Thymus (tissue), 11 donors: ENCODE data around the gene GNPAT. TPM values are rescaled to one million over a fixed set of nuclear protein-coding genes. Genes with fewer than 3 reads are reported as not detected.

Source experiments
- DNase-seq, 9 donors: peaks; one replicate each; pipeline ENCODE4 v3.0.0-alpha.2; 2013; ENCODE audit warnings: low spot score in 9 of 9, low read depth in 6 of 9, missing footprints in 1 of 9
- H3K27ac ChIP-seq, 2 donors: one replicate each; pipeline ENCODE4 v1.5.1; 2013; ENCODE audit warnings: control low read depth in 1 of 2, low read depth in 1 of 2, low read length in 1 of 2, mild to moderate bottlenecking in 1 of 2, moderate library complexity in 1 of 2
- H3K27me3 ChIP-seq, 2 donors: one replicate each; pipeline ENCODE4 v1.5.1; 2013; ENCODE audit warnings: low read length in 1 of 2; ENCODE audit not compliant: control insufficient read depth in 2 of 2, insufficient read depth in 1 of 2
- H3K36me3 ChIP-seq, 2 donors: one replicate each; pipeline ENCODE4 v1.5.1; 2013; ENCODE audit warnings: low read length in 1 of 2, mild to moderate bottlenecking in 1 of 2, moderate library complexity in 1 of 2; ENCODE audit not compliant: control insufficient read depth in 2 of 2, insufficient read depth in 2 of 2
- H3K4me1 ChIP-seq, 2 donors: one replicate each; pipeline ENCODE4 v1.5.1; 2013; ENCODE audit warnings: low read length in 2 of 2; ENCODE audit not compliant: control insufficient read depth in 2 of 2, insufficient read depth in 2 of 2
- H3K4me3 ChIP-seq, 2 donors: one replicate each; pipeline ENCODE4 v1.5.1; 2013; ENCODE audit warnings: low read length in 2 of 2, control low read depth in 1 of 2, mild to moderate bottlenecking in 1 of 2
- H3K9me3 ChIP-seq, 2 donors: one replicate each; pipeline ENCODE4 v1.5.1; 2013; ENCODE audit warnings: low read length in 1 of 2, mild to moderate bottlenecking in 1 of 2; ENCODE audit not compliant: control insufficient read depth in 2 of 2, insufficient read depth in 1 of 2
- WGBS: extraction: QIAGEN DNeasy Blood & Tissue Kit; methylation state at CpG from one replicate; pipeline ENCODE4 v1.1.7; 2013; 5-methylcytosine and 5-hydroxymethylcytosine counted together
- polyA plus RNA-seq: library from polyadenylated mRNA; stranded (reverse); fragments of 200-250 nt; gene quantifications from one replicate; pipeline ENCODE4 v1.2.3, GENCODE V29; 2013
- total RNA-seq: library from RNA; stranded (reverse); fragments of 120-200 nt; gene quantifications from one replicate; pipeline ENCODE4 v1.2.4, GENCODE V29; 2013
- donor health status: healthy.

GNPAT gene
- total and polyA plus RNA-seq, 2 donors = 45.9 to 54.3 TPM

DNA sequence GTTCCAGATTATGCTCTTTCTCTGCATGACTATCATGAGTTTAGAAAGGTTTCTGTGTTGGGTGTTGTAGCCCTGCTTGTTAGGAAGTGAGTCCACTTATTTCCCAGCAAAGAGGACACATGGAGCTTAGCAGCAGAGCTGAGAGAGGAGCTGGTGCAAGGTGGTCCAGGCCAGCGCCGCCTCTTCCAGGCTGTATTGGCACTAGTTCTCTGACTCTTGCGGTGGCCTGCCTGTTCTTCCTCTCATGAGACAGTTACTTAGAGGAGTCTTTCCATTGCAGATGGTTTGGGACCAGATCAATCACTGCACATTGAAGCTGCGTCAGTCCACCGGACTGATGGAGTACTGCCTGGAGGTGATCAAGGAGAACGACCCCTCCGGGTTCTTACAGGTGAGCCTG is 41.1 kb upstream of the GNPAT start:
- Histone ChIP-seq H3K4me3 (no peak overlapping the region), H3K36me3 (no peaks in the 10 kb centered on the region), H3K27ac (no peak overlapping the region), H3K27me3 (peaks cover 2 to 24% of the 10 kb centered on the region in 2 donors), H3K9me3 (no peaks in the 10 kb centered on the region), H3K4me1 (no peaks in the 10 kb centered on the region)
- 97% methylated on average over 7 of the region's 7 CpGs for WGBS
- DNase-seq = no peak

DNA sequence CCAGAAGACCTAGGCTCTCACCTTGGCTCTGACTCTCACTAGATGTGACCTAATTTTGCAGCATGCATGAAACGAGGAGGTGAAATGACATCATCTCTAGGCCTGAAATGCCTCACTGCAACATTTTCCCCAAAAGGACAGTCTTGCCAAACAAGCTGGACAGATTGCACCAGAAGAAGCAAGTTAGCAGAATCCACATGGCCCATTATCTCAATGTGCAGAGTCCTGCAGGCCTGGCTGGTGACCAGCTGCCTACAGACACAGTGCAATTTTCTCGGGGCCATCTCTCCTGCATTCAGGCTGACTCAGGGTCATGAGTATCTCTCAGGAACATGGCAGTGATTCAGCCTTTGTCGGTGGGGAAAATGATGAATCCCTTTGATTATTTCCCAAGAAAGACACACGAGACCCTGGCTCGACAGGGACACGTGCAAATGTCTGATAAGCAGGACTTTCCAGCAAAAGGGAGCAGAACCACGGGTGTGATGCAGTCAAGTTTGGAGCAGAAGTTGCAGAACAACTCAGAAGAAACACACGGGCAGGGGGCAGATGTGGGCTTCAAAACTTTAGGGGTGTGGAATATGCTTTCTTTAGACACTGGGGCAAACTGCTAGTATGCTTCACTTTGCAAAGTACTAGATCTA is 40.5 kb upstream of the GNPAT start:
- no peak for DNase-seq
- Histone ChIP-seq H3K27ac (no peak overlapping the region), H3K27me3 (peaks cover 2 to 22% of the 10 kb centered on the region in 2 donors), H3K4me1 (no peaks in the 10 kb centered on the region), H3K9me3 (no peaks in the 10 kb centered on the region), H3K4me3 (no peak overlapping the region), H3K36me3 (no peaks in the 10 kb centered on the region)
- 82% methylated on average over 8 of the region's 8 CpGs for WGBS

DNA sequence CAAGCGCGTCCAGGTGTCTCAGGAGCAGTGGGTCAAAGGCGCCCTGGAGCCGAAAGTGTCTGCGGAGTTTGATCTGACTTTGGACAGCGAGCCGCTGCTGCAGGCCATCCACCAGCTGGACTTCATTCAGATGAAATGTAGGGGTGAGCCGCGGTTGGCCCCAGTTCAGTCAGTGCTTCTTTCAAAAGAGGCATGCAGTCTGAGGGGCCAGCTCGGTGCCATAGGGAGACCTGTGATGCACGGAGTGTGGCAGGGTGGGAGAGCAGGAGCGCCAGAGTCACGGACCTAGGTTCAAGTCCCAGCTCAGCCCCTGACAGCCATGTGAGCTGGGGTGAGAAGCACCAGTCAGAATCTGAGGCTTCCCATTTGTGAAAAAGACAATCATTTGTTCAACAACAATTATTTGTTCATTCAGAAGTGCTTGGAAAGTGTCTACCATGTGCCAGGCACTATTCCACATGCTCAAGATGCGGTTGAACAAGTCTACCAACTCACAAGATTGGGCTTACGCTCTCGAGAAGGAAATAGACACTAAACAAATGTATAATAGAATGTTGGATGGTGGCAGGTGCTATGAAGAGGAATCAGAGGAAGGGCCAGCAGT is 39.5 kb upstream of the GNPAT start:
- no peak for DNase-seq
- Histone ChIP-seq H3K4me1 (no peaks in the 10 kb centered on the region), H3K27me3 (peaks cover 1 to 22% of the 10 kb centered on the region in 2 donors), H3K36me3 (no peaks in the 10 kb centered on the region), H3K27ac (no peak overlapping the region), H3K4me3 (no peak overlapping the region), H3K9me3 (no peaks in the 10 kb centered on the region)
- 87% methylated on average over 16 of the region's 16 CpGs for WGBS

DNA sequence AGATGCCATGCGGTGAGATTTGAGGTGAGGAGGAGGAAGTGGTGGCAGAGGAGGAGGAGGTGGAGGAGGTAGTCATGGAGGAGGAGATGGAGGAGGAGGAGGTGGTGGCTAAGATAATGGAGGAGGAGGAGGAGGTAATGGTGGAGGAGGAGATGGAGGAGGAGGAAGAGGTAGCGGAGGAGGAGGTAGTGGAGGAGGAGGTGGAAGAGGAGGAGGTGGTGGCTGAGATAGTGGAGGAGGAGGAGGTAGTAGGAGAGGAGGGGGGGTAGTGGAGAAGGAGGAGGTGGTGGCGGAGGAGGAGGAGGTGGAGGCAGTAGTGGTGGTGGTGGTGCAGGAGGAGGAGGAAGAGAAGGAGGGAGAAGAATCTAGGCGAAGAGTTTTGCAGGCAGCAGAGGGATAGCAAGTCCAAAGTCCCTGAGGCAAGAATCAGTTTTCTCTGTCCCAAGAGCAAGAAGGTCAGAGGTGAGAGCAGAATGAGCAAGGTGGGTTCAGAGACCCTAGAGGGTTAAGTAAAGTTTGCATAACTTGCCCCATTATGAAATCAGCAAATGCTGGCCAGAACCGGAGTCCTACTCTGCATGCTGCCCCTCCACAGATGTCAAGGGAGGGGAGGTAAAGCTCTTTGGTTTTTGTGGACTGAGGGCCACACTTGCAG is 38.9 kb upstream of the GNPAT start:
- H3K36me3 ChIP-seq = no peaks in the 10 kb centered on the region
- H3K27ac ChIP-seq = no peak overlapping the region
- H3K4me3 ChIP-seq = no peak overlapping the region
- DNase-seq = no peak
- WGBS = 52% methylated on average over 5 of the region's 5 CpGs
- H3K27me3 ChIP-seq = peaks cover 0 to 19% of the 10 kb centered on the region in 2 donors
- no peaks in the 10 kb centered on the region for H3K4me1 ChIP-seq
- no peaks in the 10 kb centered on the region for H3K9me3 ChIP-seq

DNA sequence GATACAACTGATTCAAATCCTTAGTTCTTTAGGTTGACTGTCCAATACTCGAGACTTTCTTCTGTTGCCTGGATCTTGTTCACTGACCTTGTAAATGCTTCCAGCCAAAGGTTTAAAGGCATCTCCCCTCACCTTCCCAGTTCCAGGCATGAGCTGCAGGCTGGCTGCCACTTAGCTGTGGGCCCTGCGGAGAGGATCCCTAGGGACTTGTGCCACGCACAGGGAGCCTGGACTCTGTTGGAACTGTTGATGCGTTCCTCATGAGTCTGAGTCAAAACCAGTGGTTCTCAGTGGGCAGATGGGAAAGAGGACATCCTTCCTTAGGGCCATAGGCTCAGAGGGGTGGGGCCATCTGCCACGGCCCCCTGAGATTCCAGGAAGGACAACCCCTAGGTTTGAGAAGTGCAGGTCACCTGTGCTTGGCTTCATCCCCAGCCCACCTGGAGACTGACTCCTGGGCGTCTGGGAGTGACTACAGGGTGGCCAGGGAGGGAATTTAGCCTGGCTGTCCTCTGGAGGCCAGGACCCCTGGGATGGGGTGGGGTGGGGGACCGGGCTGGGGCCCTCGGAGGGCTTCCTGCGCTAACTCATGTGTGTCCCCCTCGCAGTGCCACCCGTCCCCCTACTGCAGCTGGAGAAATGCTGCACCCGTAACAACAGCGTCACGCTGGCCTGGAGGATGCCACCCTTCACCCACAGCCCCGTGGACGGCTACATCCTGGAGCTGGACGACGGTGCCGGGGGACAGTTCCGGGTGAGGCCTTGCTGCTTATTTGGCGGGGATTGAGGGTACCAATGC is 37.6 kb upstream of the GNPAT start:
- H3K27me3 ChIP-seq = peaks cover 0 to 19% of the 10 kb centered on the region in 2 donors
- WGBS = 95% methylated on average over 21 of the region's 21 CpGs
- DNase-seq = no peak

DNA sequence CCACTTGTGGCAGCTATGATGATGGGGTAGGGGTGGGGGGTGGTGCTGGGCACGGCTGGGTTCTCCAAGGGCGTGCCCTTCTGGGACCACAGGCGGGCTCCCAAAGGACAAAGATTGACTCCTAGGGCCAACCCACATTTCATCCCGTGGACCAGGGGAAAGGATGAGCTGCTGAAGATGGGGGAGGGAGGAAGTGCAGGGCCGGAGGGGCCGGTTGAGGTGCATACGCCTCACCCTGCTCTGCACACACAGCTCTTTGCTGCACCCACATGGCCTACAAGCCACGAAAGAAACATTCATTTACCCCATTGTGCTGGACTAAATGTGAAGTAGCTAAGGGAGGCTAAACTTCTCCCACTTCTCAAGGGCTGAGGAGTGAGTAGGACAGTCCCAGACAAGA is 34.2 kb upstream of the GNPAT start:
- no peaks in the 10 kb centered on the region for H3K36me3 ChIP-seq
- H3K27me3 ChIP-seq = peaks cover 0 to 13% of the 10 kb centered on the region in 2 donors
- H3K4me1 ChIP-seq = peaks cover 7 to 9% of the 10 kb centered on the region in 2 donors
- H3K4me3 ChIP-seq = no peak overlapping the region
- H3K9me3 ChIP-seq = no peaks in the 10 kb centered on the region
- H3K27ac ChIP-seq = no peak overlapping the region
- WGBS = 86% methylated on average over 8 of the region's 8 CpGs
- no peak for DNase-seq

More for the DNA sequence above, 37.6 kb upstream of the GNPAT start:
- H3K9me3 ChIP-seq = no peaks in the 10 kb centered on the region
- no peak overlapping the region for H3K27ac ChIP-seq
- no peak overlapping the region for H3K4me3 ChIP-seq
- no peaks in the 10 kb centered on the region for H3K4me1 ChIP-seq
- H3K36me3 ChIP-seq = no peaks in the 10 kb centered on the region

DNA sequence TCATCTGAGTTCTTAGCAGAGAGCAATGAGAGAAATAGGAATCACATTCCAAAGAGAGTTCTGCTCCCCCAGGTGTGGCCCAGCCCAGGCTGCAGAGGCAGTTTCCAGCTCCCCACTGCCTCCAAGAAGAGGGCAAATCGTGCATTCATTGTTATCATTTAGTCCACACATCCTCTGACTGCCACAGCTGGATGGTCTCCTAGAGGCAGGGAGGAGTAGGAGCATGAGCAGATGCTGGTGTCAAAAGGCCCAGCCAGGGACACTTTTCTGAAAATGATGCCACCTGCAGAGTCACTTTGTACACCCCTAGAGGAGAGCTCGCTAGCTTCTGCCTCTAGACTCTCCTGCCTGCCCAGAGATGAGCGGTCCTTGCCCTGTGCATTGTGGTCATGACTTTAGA is 33.6 kb upstream of the GNPAT start:
- H3K4me3 ChIP-seq = no peak overlapping the region
- no peaks in the 10 kb centered on the region for H3K36me3 ChIP-seq
- peaks cover 0 to 12% of the 10 kb centered on the region in 2 donors for H3K27me3 ChIP-seq
- 75% methylated on average over 3 of the region's 3 CpGs for WGBS
- H3K4me1 ChIP-seq = peaks cover 7 to 9% of the 10 kb centered on the region in 2 donors
- H3K27ac ChIP-seq = no peak overlapping the region
- DNase-seq = no peak
- no peaks in the 10 kb centered on the region for H3K9me3 ChIP-seq

DNA sequence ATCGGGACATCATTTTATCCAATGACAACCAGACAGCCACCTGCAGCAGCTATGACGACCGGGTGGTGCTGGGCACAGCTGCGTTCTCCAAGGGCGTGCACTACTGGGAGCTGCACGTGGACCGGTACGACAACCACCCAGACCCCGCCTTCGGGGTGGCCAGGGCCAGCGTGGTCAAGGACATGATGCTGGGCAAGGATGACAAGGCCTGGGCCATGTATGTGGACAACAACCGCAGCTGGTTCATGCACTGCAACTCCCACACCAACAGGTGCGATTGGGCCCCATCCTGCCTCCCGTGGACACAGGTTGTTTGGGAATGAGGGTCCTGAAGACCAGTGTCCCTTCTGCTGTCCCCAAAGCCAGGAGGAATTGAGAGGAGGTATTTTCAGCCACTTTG is 32.0 kb upstream of the GNPAT start:
- Histone ChIP-seq H3K4me3 (no peak overlapping the region), H3K4me1 (peaks cover 7 to 9% of the 10 kb centered on the region in 2 donors), H3K36me3 (no peaks in the 10 kb centered on the region), H3K9me3 (no peaks in the 10 kb centered on the region), H3K27ac (no peak overlapping the region), H3K27me3 (no peaks in the 10 kb centered on the region)
- no peak for DNase-seq
- 97% methylated on average over 14 of the region's 14 CpGs for WGBS

DNA sequence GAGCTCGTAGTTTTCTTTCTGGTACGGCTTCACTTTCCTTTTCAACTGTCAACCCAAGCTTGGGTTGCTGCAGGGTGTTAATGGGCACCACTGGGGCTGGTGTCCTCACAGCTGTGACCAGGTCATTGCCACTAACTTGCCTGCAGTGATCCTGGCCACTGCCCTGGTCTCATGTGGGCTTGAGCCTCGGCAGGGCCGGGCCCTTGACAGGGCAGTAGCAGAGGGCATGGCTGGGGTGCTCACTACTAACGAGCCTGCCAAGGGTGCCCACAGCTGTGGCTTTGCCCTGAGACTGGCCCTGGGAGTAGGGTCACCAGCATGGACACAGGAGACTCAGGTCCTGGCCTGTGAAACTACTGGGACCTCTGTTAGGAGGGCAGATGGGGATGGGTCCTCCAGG is 31.5 kb upstream of the GNPAT start:
- H3K27ac ChIP-seq = no peak overlapping the region
- WGBS = 97% methylated on average over 5 of the region's 5 CpGs

More for the DNA sequence above, 31.5 kb upstream of the GNPAT start:
- Histone ChIP-seq H3K4me3 (no peak overlapping the region), H3K9me3 (no peaks in the 10 kb centered on the region), H3K27me3 (no peaks in the 10 kb centered on the region), H3K4me1 (peaks cover 7 to 9% of the 10 kb centered on the region in 2 donors), H3K36me3 (no peaks in the 10 kb centered on the region)
- DNase-seq = no peak
